ENCODE results near the gene ATXN7L2.
"Not testable (repeated sequence)": the region's sequence is repeated elsewhere in the genome, so short reads cannot be mapped to it uniquely, and the experiment has no call there.

Gene ATXN7L2

GRCh38 chr1:109483672-109484518 lies at the start of gene ATXN7L2:
TSS of gene ATXN7L2 (plus strand) at chr1:109483905. CDS start at chr1:109483954, 49 bp downstream.
- peak; percentile 84 for DNase-seq (ENCODE audit: low read depth)

- DNase-seq (ENCODE audit: low read depth), result no peak
These were observed 49.2 kb upstream of the ATXN7L2 start for GRCh38 chr1:109434484-109434883.

- DNase-seq (ENCODE audit: low read depth), result peak; percentile 84
These were observed 44.9 kb upstream of the ATXN7L2 start for GRCh38 chr1:109438798-109439297.

- peak; percentile 51 for DNase-seq (ENCODE audit: low read depth)
These were observed 42.6 kb upstream of the ATXN7L2 start for GRCh38 chr1:109441069-109441468.

GRCh38 chr1:109443476-109443875 lies 40.2 kb upstream of the ATXN7L2 start:
- no peak for DNase-seq (ENCODE audit: low read depth)

- no peak for DNase-seq (ENCODE audit: low read depth)
These were observed 39.4 kb upstream of the ATXN7L2 start for GRCh38 chr1:109444346-109444745.

GRCh38 chr1:109445949-109446695 lies 37.6 kb upstream of the ATXN7L2 start:
- not testable (repeated sequence) for DNase-seq (ENCODE audit: low read depth)

- DNase-seq (ENCODE audit: low read depth), result no peak
These were observed 36.2 kb upstream of the ATXN7L2 start for GRCh38 chr1:109447524-109447923.

GRCh38 chr1:109454497-109455133 lies 29.1 kb upstream of the ATXN7L2 start:
- DNase-seq (ENCODE audit: low read depth), result no peak

GRCh38 chr1:109457819-109458218 lies 25.9 kb upstream of the ATXN7L2 start:
- no peak for DNase-seq (ENCODE audit: low read depth)

GRCh38 chr1:109466125-109466451 lies 17.6 kb upstream of the ATXN7L2 start:
- DNase-seq (ENCODE audit: low read depth), result no peak

- DNase-seq (ENCODE audit: low read depth), result no peak
These were observed 17.0 kb upstream of the ATXN7L2 start, which contains the start of gene SYPL2 for GRCh38 chr1:109466452-109467300. TSS of gene SYPL2 (plus strand) at chr1:109466546. CDS start at chr1:109466844, 298 bp downstream.

- no peak for DNase-seq (ENCODE audit: low read depth)
These were observed 16.4 kb upstream of the ATXN7L2 start for GRCh38 chr1:109467301-109467777.

GRCh38 chr1:109468061-109468460 lies 15.6 kb upstream of the ATXN7L2 start:
- no peak for DNase-seq (ENCODE audit: low read depth)

GRCh38 chr1:109468903-109469302 lies 14.8 kb upstream of the ATXN7L2 start:
- DNase-seq (ENCODE audit: low read depth), result no peak

- DNase-seq (ENCODE audit: low read depth), result no peak
These were observed 13.5 kb upstream of the ATXN7L2 start for GRCh38 chr1:109470245-109470644.

- no peak for DNase-seq (ENCODE audit: low read depth)
These were observed 10.9 kb upstream of the ATXN7L2 start for GRCh38 chr1:109472779-109473178.

- DNase-seq (ENCODE audit: low read depth), result not testable (repeated sequence)
These were observed 10.2 kb upstream of the ATXN7L2 start for GRCh38 chr1:109473284-109474057.

GRCh38 chr1:109474697-109475096 lies 9.0 kb upstream of the ATXN7L2 start:
- DNase-seq (ENCODE audit: low read depth), result no peak

GRCh38 chr1:109475261-109475660 lies 8.4 kb upstream of the ATXN7L2 start:
- DNase-seq (ENCODE audit: low read depth), result no peak

GRCh38 chr1:109476825-109477224 lies 6.9 kb upstream of the ATXN7L2 start:
- DNase-seq (ENCODE audit: low read depth), result no peak

Measured in fibroblast of the conjunctiva (primary cell).